GM21526 (cell line): ENCODE measurements around the gene LY6G5B.

ENCODE experiments used
- ATAC-seq: cut with Tn5 transposase; IDR thresholded peaks from one replicate; pipeline ENCODE4 v1.9.1; 2021; ENCODE audit warnings: moderate library complexity; ENCODE audit not compliant: unreplicated experiment, low FRiP score

The LY6G5B gene

DNA sequence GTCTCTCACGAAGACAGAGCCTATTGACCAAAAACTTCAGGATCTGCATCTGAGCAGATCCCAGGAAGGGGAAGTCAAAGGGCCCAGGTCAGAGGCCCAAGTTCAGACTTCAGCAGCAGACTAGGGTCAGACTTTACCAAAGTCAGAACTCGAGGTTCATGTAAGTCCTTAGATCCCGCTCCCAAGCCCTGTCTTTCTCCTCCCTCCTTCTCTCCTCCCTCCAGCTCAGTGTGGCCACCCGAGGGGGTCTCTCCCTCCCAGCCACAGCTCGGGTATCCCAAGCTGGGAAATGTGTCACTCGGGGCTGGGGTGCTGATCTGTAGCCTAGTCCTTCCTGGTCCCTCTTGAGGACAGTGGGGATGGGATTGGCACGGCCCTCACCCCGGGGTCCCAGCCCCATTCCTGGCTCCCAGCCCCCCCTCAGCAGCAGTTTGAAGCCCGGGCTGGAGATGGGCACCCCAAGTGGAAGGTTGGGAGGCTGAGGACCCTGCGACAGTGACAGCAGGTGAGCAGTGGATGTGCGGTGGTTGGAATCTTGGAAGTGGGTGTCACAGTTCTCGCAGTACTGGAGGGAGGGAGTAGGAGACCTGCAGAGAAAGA, 7.6 kb upstream of the LY6G5B start:
- no peak for ATAC-seq

- ATAC-seq, result no peak
Measured at GRCh38 chr6:31663126-31663960, 6.4 kb upstream of the LY6G5B start.

DNA sequence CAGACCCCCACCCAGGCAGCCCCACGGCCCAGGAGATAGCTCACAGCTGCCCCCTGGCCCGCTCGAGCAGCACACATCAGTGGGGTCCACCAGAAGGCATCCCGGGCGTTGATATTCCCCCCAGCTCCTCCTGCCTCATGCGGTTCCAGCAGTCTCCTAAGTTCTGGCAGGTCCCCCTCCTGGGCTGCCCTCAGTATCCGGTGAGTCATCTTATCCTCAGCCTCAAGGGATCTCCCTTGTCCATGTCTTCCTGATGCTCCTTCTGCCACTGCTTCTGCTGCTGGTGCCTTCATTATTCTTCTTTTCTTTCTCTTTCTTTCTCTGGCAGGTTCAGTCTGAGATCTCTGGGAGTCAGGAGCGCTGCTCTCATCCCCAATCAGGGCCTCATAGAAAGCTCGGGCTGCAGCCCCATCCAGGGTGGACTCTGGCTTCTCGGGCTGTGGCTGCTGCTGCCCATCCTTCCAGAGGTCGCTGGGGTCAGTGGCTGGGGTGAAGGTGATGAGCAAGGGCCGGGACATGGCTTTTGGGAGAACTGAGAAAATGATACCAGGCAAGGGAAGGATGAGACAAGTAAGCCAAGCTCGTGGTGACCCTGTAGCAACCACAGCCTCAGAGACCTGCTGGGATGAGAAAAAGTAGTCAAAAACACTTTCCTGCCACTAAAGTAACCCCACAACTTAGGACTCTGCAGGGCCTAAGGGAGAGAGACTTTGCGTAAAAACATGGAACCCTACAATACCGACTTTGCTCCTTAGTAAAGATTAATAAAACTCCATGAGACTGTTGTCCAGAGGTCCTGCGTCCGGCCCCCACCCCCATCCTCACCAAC, 5.6 kb upstream of the LY6G5B start:
- no peak for ATAC-seq

DNA sequence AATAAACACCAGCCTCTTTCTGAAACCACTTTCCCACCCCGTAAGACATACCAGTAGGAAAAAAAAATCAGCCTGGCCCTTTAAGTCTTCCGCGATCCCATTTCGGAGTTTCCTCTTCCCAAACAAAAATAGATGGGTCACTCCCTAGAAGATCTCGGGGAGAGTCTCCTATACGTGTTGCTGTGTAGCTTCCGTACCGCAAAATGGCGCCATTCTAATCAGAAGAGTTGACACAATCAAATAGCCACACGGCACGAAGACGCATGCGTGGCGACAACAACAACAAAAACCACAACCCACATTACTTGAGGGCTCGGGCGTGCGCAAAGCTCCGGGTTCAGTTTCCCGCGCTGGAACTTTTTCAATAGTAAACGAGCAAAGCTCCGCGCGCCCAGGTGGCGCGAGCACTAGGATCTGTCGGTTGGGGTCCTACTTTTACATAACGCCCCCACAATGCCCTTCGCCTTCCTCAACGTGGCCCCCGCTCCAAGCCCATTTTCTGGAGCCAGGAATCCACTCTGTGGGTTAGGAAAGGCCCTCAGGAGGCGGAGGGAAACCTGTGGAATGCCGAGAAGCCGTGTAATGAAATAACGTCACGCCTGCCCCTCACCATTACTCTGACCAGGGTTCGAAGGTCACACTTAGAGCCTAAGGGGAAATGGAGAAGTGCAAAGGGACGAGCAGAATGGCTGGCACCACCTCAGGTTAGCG, 4.8 kb upstream of the LY6G5B start, which contains the start of gene GPANK1:
Gene GPANK1 (minus strand): TSS at position 208 of the 711 bp plus-strand sequence. CDS start 519 bp downstream, outside the sequence.
- ATAC-seq, result no peak

DNA sequence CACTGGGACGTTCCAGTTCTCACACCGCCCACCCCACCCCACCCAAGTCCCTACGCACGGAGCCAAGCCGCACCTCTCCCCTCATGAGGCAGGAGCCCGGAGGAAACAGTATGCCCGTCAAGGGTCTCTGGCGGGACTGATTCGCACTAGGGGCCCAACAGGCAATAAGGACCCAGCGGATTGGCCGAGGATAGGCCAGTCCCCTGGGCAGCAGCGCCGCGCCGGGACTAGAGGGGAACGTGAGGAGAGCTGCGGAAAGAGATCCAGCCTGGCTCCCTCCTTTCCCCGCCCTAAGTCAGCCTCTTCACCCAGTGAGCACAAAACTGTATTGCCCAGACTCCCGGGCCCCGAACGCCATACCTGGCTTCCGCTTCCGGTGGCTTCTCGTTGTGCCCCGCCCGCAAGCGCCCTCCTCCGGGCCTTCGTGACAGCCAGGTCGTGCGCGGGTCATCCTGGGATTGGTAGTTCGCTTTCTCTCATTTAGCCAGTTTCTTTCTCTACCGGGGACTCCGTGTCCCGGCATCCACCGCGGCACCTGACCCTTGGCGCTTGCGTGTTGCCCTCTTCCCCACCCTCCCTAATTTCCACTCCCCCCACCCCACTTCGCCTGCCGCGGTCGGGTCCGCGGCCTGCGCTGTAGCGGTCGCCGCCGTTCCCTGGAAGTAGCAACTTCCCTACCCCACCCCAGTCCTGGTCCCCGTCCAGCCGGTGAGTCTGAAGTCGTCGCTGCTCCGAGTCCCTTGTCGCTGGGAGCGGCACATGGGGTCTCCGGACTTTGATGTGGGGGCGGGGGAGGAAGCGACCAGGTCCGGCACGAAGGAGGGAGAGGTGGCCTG, 4.1 kb upstream of the LY6G5B start, which contains the start of gene CSNK2B:
Gene CSNK2B (plus strand): TSS at position 580 of the 836 bp plus-strand sequence. CDS start 752 bp downstream, outside the sequence.
- peak; percentile 71 for ATAC-seq

GRCh38 chr6:31666337-31666965, 3.3 kb upstream of the LY6G5B start:
- no peak for ATAC-seq

GRCh38 chr6:31676322-31676903, 6.6 kb downstream of the LY6G5B start:
- ATAC-seq, result no peak

DNA sequence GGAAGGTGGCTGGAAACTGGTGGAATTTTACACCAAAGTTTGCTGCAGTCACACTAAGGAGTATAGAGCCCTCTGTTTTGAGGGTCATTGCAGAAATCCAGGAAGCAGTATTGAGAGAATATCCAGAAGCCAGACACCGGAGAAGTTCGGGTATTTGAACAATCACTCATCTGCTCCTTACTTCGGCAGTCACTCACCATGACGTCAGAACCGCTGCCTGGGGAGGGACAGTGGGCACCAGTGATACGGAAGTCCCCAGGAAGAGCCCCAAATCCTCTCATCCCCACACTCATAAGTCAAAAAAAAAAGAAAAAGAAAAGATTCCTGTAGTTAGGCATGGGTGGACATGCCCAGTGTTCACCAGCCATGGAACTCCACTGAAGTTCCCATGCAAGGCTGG, 7.1 kb downstream of the LY6G5B start:
- ATAC-seq, result no peak

GRCh38 chr6:31677955-31678354, 8.2 kb downstream of the LY6G5B start:
- ATAC-seq, result no peak

DNA sequence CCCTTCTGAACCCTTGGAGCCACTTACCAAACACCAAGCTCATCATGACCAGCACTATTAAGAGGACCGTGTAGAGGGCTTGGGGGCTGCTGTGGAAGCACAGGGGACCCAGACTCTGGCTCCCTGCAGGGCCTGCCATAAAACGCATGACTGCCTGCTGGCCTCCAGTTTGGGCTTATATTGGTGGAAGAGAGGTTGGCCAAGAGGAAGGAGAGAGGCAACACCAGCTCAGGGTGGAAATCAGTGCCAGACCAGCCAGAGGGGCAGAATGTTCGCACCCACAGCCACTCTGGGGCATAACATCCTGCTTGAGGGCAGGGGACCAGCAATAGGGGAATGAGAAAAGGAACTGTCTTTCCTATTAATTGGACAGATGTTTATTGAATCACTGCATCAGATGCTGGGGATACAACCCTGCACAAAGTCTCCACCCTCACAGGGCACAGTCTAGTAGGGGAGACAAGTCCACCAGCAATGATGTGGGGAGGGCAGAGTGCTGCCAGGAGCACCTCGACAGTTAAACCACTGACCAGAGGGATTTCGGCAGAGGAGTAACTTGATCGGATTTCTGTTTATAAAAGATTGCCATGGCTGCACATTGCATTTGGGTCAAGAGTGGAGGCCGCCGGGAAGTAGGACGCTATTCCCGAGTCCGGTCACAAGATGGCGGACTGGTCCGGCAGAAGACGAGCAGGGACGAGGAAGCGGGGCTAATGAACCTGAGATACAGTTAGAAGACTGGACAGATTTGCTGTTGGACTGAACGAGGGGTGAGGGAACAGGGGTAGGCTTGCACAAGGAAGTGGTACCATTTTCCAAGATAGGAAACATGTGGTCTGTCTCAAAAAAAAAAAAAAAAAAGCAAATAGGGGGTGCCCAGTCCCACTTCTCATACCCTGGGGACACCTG, 10.7 kb downstream of the LY6G5B start, which contains the start of gene LY6G5C:
Gene LY6G5C (minus strand): TSS at position 842 of the 909 bp plus-strand sequence. CDS start 694 bp downstream, at position 148.
- no peak for ATAC-seq

DNA sequence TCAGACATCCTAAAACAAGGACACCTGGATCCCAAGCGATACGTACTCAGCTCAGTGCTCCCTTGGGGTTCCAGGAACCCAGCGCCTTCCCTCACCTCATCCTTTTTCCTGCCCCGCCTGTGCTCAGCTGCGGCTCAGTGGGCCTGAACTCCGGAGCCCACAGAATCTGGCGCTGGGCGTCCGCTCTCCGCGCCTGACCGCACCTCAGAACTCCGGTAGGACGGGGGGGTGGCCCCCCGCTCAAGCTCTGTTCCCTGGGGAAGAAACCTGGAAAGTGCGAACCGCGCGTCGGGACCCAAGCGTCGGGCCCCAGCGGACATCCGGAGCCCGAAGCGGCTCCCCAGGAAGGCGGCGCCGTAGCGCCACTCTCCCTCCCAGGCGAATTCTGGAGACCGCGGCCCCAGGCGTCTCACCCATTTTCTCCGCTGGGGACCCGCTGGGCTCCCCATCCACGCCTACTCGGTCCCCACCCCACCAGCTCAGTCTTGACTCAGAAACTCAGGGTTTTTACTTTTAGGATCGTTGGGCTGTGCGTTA, 11.4 kb downstream of the LY6G5B start:
- no peak for ATAC-seq

DNA sequence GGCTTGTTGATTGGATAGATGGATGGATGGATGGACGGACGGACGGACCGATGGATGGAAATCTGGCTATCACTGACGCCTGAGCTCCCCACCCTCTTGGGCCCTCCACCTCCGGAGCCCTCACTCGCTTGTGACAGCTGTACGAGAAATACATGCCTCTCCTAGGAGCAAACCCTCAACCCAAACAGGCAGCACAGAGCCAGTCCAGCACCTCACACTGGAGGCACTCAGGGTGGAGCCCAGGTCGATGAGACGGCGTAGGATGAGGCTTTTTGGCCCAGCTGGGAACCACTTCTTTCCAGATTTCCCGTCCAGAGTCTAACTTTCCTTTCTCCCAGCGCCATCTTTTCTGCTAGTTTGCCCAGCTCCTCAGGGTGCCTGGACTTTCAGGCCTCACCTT, 13.8 kb downstream of the LY6G5B start:
- no peak for ATAC-seq

GRCh38 chr6:31686483-31686882, 16.7 kb downstream of the LY6G5B start:
- no peak for ATAC-seq

- ATAC-seq, result no peak
Measured at GRCh38 chr6:31687321-31687720, 17.5 kb downstream of the LY6G5B start.

DNA sequence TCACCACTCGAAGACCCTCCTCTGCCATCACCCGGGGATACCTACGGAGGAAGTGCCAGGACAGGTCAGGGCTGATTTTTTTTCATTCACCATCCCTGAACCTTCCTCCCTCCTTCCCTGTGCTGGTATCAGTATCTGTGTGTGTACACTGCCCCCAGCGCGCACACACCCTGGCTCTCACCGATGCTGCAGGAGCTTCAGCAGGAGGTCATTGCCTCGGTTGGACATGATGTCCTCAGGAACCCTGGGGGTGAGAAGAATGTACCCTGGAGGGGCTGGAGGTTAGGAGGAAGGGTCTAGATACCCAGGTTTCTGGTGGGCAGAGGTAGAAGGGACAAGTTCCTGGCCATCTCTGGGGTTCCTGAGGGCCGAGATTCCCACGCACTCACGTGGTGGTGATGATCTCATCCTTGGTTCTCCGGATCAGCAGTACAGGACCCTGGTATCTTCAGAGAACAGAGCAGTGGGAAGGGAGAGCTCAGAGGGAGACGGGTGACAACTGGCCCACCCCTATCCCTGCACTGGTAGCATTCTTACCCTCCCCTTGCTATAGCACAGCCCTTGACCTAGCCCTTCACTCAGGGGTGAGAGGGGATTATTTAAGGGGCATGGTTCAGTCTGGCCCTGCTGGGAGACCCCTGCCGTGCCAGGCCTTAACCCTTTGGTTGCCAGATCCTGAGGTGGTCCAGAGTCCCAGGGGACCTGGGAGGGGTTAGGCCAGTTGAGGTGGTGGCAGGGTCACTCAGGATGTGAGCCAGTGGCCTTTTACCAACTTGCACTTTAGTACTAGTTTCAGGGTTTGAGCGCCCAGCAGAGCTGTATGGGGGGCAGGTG, 18.3 kb downstream of the LY6G5B start:
- no peak for ATAC-seq
